HepG2 (cell line): ENCODE data around the gene CYP11A1. TPM values are rescaled to one million over a fixed set of nuclear protein-coding genes. Genes with fewer than 3 reads are reported as not detected.

Experiments used
- DRAP1 ChIP-seq: IDR thresholded peaks from 2 replicates; pipeline ENCODE4 v1.6.1; 2016; ENCODE audit warnings: missing genetic modification reagents, missing compliant biosample characterization
- FOXK1 ChIP-seq: sonication (generic); formaldehyde crosslinking; IDR thresholded peaks from 2 replicates; pipeline ENCODE4 v1.4.0; 2020; ENCODE audit warnings: low read depth, missing genetic modification reagents, borderline replicate concordance
- MLLT10 ChIP-seq: sonication (generic); formaldehyde crosslinking; IDR thresholded peaks from 2 replicates; pipeline ENCODE4 v1.4.0; 2020; ENCODE audit warnings: missing genetic modification reagents
- PCBP2 ChIP-seq: fragments of 200-400 bp; formaldehyde crosslinking; optimal IDR thresholded peaks from 2 replicates; pipeline ENCODE3; 2018; ENCODE audit warnings: low read length, low read depth; ENCODE audit not compliant: poor library complexity, severe bottlenecking
- REXO4 ChIP-seq: sonication (generic); formaldehyde crosslinking; IDR thresholded peaks from 2 replicates; pipeline ENCODE4 v1.8.0; 2022; ENCODE audit warnings: missing genetic modification reagents, mild to moderate bottlenecking, borderline replicate concordance
- ZKSCAN8 ChIP-seq: IDR thresholded peaks from 2 replicates; pipeline ENCODE4 v1.6.1; 2016; ENCODE audit warnings: borderline replicate concordance, missing genetic modification reagents, missing compliant biosample characterization
- ZNF230 ChIP-seq: sonication (generic); formaldehyde crosslinking; IDR thresholded peaks from 2 replicates; pipeline ENCODE4 v1.4.0; 2020; ENCODE audit warnings: mild to moderate bottlenecking, missing genetic modification reagents
- ZNF292 ChIP-seq: sonication (generic); formaldehyde crosslinking; IDR thresholded peaks from 2 replicates; pipeline ENCODE4 v1.8.1; 2022; ENCODE audit warnings: mild to moderate bottlenecking, low read depth, missing genetic modification reagents, borderline replicate concordance
- polyA plus RNA-seq, 8 experiments: library from polyadenylated mRNA; depleted of rRNA in 3 of 8; stranded (reverse) in 7 of 8; unstranded in 1 of 8; fragments of >200 nt; fragmentation: Illumina TruSeq in 4 of 8; extraction: Trizol in 4 of 8; gene quantifications; 2 replicates each; pipeline versions ENCODE4 v1.2.1 to v1.2.3, GENCODE V29; 2011 to 2016; ENCODE audit warnings: low read depth in 4 of 8, missing spikeins in 1 of 8, mixed read lengths in 1 of 8; ENCODE audit not compliant: insufficient read depth in 1 of 8
- total RNA-seq, 5 experiments: library from RNA; depleted of rRNA; stranded (reverse); fragments of >200 nt; fragmentation: Illumina TruSeq; extraction: Trizol; gene quantifications; 2 replicates each; pipeline ENCODE4 v1.2.3, GENCODE V29; 2016; ENCODE audit warnings: low read depth in 1 of 5
- TF ChIP-seq, protein P1 (sequence below): sonication (generic); formaldehyde crosslinking; IDR thresholded peaks from 2 replicates; pipeline ENCODE4 v1.4.0; 2020; ENCODE audit warnings: mild to moderate bottlenecking, missing genetic modification reagents
- TF ChIP-seq, protein P2 (sequence below): sonication (generic); formaldehyde crosslinking; IDR thresholded peaks from 2 replicates; pipeline ENCODE4 v1.5.1; 2020; ENCODE audit warnings: missing genetic modification reagents, mild to moderate bottlenecking, borderline replicate concordance
- TF ChIP-seq, protein P3 (sequence below): sonication (generic); formaldehyde crosslinking; IDR thresholded peaks from 2 replicates; pipeline ENCODE4 v1.4.0; 2020; ENCODE audit warnings: missing genetic modification reagents

Gene CYP11A1
- total and polyA plus RNA-seq, 2 of the 13 experiments (the other 11 are each of a cell fraction or from before 2014, with no cell fraction given), result 0.66 to 0.92 TPM

DNA sequence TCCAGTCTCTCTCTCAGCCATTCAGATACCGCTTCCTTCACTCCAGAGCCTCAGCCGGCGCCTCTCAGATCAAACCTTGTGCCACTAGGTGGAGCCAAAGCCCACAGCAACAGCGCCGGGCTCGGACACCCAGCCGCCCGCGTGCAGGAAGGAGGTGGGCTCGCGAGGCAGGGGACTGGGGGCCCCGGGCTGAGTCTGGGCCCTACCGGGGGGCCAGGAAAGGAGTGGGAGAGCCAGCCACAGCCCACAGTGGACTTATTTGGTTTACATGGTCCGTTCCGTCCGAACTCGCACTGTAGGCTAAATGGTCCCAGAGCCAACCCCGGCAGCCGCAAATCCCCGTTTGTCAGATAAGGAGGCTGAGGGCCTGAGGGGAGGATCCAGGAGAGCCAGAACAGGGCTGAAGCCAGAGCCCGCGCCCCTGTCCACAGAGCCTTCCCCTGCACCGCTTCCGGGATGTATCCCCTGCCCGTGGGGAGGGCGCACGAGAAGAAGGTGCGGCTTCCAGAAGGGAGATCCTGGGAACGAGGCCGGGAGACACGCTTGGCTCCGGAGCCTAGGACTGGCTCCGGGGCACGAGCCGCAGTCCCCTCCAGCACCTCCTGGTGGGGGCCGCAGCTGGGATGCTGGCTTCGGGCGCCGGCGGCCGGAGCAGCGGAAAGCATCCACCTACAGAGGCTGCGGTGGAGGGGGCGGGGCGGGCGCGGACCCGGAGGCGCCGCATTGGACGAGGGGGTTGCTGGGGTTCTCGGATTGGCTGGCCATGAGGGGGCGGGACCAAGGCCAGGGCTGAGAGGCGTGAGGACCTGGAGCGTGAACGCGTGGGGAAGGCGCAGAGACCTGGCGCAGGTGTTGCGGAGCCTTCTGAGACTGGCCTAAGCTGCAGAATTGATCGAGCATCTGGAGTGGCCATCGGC, 6.5 kb upstream of the CYP11A1 start (continued):
- TF ChIP-seq, protein P1, sequence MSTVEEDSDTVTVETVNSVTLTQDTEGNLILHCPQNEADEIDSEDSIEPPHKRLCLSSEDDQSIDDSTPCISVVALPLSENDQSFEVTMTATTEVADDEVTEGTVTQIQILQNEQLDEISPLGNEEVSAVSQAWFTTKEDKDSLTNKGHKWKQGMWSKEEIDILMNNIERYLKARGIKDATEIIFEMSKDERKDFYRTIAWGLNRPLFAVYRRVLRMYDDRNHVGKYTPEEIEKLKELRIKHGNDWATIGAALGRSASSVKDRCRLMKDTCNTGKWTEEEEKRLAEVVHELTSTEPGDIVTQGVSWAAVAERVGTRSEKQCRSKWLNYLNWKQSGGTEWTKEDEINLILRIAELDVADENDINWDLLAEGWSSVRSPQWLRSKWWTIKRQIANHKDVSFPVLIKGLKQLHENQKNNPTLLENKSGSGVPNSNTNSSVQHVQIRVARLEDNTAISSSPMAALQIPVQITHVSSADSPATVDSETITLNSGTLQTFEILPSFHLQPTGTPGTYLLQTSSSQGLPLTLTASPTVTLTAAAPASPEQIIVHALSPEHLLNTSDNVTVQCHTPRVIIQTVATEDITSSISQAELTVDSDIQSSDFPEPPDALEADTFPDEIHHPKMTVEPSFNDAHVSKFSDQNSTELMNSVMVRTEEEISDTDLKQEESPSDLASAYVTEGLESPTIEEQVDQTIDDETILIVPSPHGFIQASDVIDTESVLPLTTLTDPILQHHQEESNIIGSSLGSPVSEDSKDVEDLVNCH (CRISPR knock-in tag), result 0 out of 2 replicates have a peak, but pooled peaks have one; percentile 25
- TF ChIP-seq FOXK1 (peak; percentile 45; the same call in 1 of the 2 replicates), REXO4 (CRISPR knock-in tag) (no peak), ZNF230 (0 out of 2 replicates have a peak, but pooled peaks have one; percentile 46), ZKSCAN8 (CRISPR knock-in tag) (no peak), DRAP1 (CRISPR knock-in tag) (0 out of 2 replicates have a peak, but pooled peaks have one; percentile 27), MLLT10 (CRISPR knock-in tag) (no peak), ZNF292 (no peak), PCBP2 (no peak)
- TF ChIP-seq, protein P2, sequence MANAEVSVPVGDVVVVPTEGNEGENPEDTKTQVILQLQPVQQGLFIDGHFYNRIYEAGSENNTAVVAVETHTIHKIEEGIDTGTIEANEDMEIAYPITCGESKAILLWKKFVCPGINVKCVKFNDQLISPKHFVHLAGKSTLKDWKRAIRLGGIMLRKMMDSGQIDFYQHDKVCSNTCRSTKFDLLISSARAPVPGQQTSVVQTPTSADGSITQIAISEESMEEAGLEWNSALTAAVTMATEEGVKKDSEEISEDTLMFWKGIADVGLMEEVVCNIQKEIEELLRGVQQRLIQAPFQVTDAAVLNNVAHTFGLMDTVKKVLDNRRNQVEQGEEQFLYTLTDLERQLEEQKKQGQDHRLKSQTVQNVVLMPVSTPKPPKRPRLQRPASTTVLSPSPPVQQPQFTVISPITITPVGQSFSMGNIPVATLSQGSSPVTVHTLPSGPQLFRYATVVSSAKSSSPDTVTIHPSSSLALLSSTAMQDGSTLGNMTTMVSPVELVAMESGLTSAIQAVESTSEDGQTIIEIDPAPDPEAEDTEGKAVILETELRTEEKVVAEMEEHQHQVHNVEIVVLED (CRISPR knock-in tag), result no peak
- TF ChIP-seq, protein P3, sequence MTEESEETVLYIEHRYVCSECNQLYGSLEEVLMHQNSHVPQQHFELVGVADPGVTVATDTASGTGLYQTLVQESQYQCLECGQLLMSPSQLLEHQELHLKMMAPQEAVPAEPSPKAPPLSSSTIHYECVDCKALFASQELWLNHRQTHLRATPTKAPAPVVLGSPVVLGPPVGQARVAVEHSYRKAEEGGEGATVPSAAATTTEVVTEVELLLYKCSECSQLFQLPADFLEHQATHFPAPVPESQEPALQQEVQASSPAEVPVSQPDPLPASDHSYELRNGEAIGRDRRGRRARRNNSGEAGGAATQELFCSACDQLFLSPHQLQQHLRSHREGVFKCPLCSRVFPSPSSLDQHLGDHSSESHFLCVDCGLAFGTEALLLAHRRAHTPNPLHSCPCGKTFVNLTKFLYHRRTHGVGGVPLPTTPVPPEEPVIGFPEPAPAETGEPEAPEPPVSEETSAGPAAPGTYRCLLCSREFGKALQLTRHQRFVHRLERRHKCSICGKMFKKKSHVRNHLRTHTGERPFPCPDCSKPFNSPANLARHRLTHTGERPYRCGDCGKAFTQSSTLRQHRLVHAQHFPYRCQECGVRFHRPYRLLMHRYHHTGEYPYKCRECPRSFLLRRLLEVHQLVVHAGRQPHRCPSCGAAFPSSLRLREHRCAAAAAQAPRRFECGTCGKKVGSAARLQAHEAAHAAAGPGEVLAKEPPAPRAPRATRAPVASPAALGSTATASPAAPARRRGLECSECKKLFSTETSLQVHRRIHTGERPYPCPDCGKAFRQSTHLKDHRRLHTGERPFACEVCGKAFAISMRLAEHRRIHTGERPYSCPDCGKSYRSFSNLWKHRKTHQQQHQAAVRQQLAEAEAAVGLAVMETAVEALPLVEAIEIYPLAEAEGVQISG, result 0 out of 2 replicates have a peak, but pooled peaks have one; percentile 22
- TF ChIP-seq, all 625 proteins: peak for 150
